Neural progenitor cell (in vitro differentiated cells): ENCODE measurements around the gene RAB37. TPM values are rescaled to one million over a fixed set of nuclear protein-coding genes. Genes with fewer than 3 reads are reported as not detected.

Source experiments
- DNase-seq: peaks from one replicate; pipeline ENCODE4 v3.0.0-alpha.2; 2016; ENCODE audit warnings: low spot score
- H2AFZ ChIP-seq: fragments of 200-600 bp; sonication (generic); replicated peaks from 2 replicates; pipeline ENCODE4 v1.6.1; 2016; ENCODE audit warnings: antibody characterized with exemption
- H3F3A ChIP-seq: fragments of 200-600 bp; sonication (generic); 2 replicates; pipeline ENCODE4 v1.6.1; 2016; ENCODE audit warnings: antibody characterized with exemption, low read depth
- H3K27ac ChIP-seq: fragments of 200-600 bp; sonication (generic); 2 replicates; pipeline ENCODE4 v1.5.1; 2016; ENCODE audit warnings: mild to moderate bottlenecking
- H3K27me3 ChIP-seq: fragments of 200-600 bp; sonication (generic); 2 replicates; pipeline ENCODE4 v1.6.1; 2016; ENCODE audit warnings: mild to moderate bottlenecking, moderate library complexity
- H3K36me3 ChIP-seq: fragments of 200-600 bp; sonication (generic); 2 replicates; pipeline ENCODE4 v1.5.1; 2016
- H3K4me1 ChIP-seq: fragments of 200-600 bp; sonication (generic); 2 replicates; pipeline ENCODE4 v1.6.1; 2016; ENCODE audit warnings: mixed run types
- H3K4me2 ChIP-seq: fragments of 200-600 bp; sonication (generic); 2 replicates; pipeline ENCODE4 v1.6.1; 2016
- H3K4me3 ChIP-seq: fragments of 200-600 bp; sonication (generic); 2 replicates; pipeline ENCODE4 v1.5.1; 2016
- H3K79me2 ChIP-seq: fragments of 200-600 bp; sonication (generic); 2 replicates; pipeline ENCODE4 v1.6.1; 2016; ENCODE audit warnings: low read depth
- H3K9ac ChIP-seq: fragments of 200-600 bp; sonication (generic); 2 replicates; pipeline ENCODE4 v1.6.1; 2016
- H3K9me3 ChIP-seq: fragments of 200-600 bp; sonication (generic); 2 replicates; pipeline ENCODE4 v1.5.1; 2016; ENCODE audit warnings: low read depth
- H4K20me1 ChIP-seq: fragments of 200-600 bp; sonication (generic); 2 replicates; pipeline ENCODE4 v1.6.1; 2016; ENCODE audit warnings: low read depth
- H3K27ac Mint-ChIP-seq: 3 replicates; pipeline ENCODE4 v1.8.0; 2021; ENCODE audit warnings: mixed read lengths
- H3K27me3 Mint-ChIP-seq: 2 replicates; pipeline ENCODE4 v1.8.0; 2022; ENCODE audit warnings: low read depth, mild to moderate bottlenecking, inconsistent platforms, moderate library complexity, mixed read lengths; ENCODE audit not compliant: insufficient read depth
- H3K36me3 Mint-ChIP-seq: 3 replicates; pipeline ENCODE4 v1.8.0; 2021; ENCODE audit warnings: mixed read lengths
- H3K4me1 Mint-ChIP-seq: 3 replicates; pipeline ENCODE4 v1.8.0; 2021; ENCODE audit warnings: mixed read lengths
- H3K4me3 Mint-ChIP-seq: 3 replicates; pipeline ENCODE4 v1.8.0; 2021; ENCODE audit warnings: mild to moderate bottlenecking, moderate library complexity, mixed read lengths
- H3K9me3 Mint-ChIP-seq: 3 replicates; pipeline ENCODE4 v1.8.0; 2020; ENCODE audit warnings: mixed read lengths
- CTCF ChIP-seq: fragments of 200-600 bp; sonication (generic); IDR thresholded peaks from 2 replicates; pipeline ENCODE4 v1.5.1; 2017; ENCODE audit warnings: antibody characterized with exemption, mild to moderate bottlenecking
- EZH2 ChIP-seq: fragments of 200-600 bp; sonication (generic); IDR thresholded peaks from 2 replicates; pipeline ENCODE4 v1.6.1; 2017; ENCODE audit warnings: antibody characterized with exemption, mild to moderate bottlenecking, moderate library complexity
- EZH2phosphoT487 ChIP-seq: fragments of 200-600 bp; sonication (generic); IDR thresholded peaks from 2 replicates; pipeline ENCODE4 v1.6.1; 2017; ENCODE audit warnings: antibody characterized with exemption
- total RNA-seq: library from RNA; depleted of rRNA; stranded (reverse); fragments of >200 nt; gene quantifications from 2 replicates; pipeline ENCODE4 v1.2.3, GENCODE V29; 2015; ENCODE audit warnings: low replicate concordance

RAB37 gene
- total RNA-seq, 1 donor from 2014 or later = 1.5 TPM

GRCh38 chr17:74743755-74744154 lies 6.7 kb downstream of the RAB37 start:
- DNase-seq = no peak
- no peak overlapping the region for H2AFZ ChIP-seq
- Mint-ChIP-seq H3K4me1 (peaks cover 26% of the 10 kb centered on the region), H3K27ac (no peak overlapping the region), H3K27me3 (peaks cover 23% of the 10 kb centered on the region), H3K4me3 (no peak overlapping the region), H3K9me3 (peaks cover 2% of the 10 kb centered on the region), H3K36me3 (no peaks in the 10 kb centered on the region)
- peaks cover 34% of the 10 kb centered on the region for H3F3A ChIP-seq
- TF ChIP-seq CTCF (no peak), EZH2 (no peak), EZH2phosphoT487 (no peak)
- no peaks in the 10 kb centered on the region for H3K9me3 ChIP-seq
- no peaks in the 10 kb centered on the region for H3K36me3 ChIP-seq
- peaks cover 1% of the 10 kb centered on the region for H3K27me3 ChIP-seq
- no peak overlapping the region for H3K27ac ChIP-seq
- peaks cover 32% of the 10 kb centered on the region for H3K4me1 ChIP-seq
- peaks cover 3% of the 10 kb centered on the region for H4K20me1 ChIP-seq
- H3K9ac ChIP-seq = no peak overlapping the region
- H3K4me3 ChIP-seq = no peak overlapping the region
- peaks cover 3% of the 10 kb centered on the region for H3K79me2 ChIP-seq
- no peak overlapping the region for H3K4me2 ChIP-seq

- Histone ChIP-seq H3K79me2 (peaks cover 8% of the 10 kb centered on the region), H3K27ac (no peak overlapping the region), H3K4me3 (no peak overlapping the region), H3K9me3 (no peaks in the 10 kb centered on the region), H3F3A (peaks cover 34% of the 10 kb centered on the region), H3K4me2 (no peak overlapping the region), H4K20me1 (peaks cover 8% of the 10 kb centered on the region), H2AFZ (no peak overlapping the region), H3K4me1 (peaks cover 32% of the 10 kb centered on the region), H3K27me3 (no peaks in the 10 kb centered on the region), H3K36me3 (no peaks in the 10 kb centered on the region), H3K9ac (no peak overlapping the region)
- Mint-ChIP-seq H3K4me3 (no peak overlapping the region), H3K27ac (no peak overlapping the region), H3K27me3 (peaks cover 17% of the 10 kb centered on the region), H3K4me1 (peaks cover 24% of the 10 kb centered on the region), H3K36me3 (no peaks in the 10 kb centered on the region), H3K9me3 (no peaks in the 10 kb centered on the region)
- no peak for TF ChIP-seq EZH2
- no peak for TF ChIP-seq CTCF
- TF ChIP-seq EZH2phosphoT487 = no peak
- DNase-seq = no peak
Observed at GRCh38 chr17:74744349-74744713, 7.3 kb downstream of the RAB37 start.

GRCh38 chr17:74744714-74745547 lies 7.9 kb downstream of the RAB37 start:
- Histone ChIP-seq H3K4me2 (peak overlapping the region; percentile 87), H3K79me2 (peaks cover 14% of the 10 kb centered on the region), H3F3A (peaks cover 34% of the 10 kb centered on the region), H3K4me1 (peaks cover 34% of the 10 kb centered on the region), H3K27me3 (no peaks in the 10 kb centered on the region), H3K36me3 (no peaks in the 10 kb centered on the region), H4K20me1 (peaks cover 14% of the 10 kb centered on the region), H3K9ac (no peak overlapping the region), H3K4me3 (peak overlapping the region; percentile 30), H2AFZ (peak overlapping the region; percentile 84), H3K9me3 (no peaks in the 10 kb centered on the region), H3K27ac (no peak overlapping the region)
- TF ChIP-seq CTCF = peak; percentile 99
- TF ChIP-seq EZH2phosphoT487 = no peak
- peak; percentile 30 for TF ChIP-seq EZH2
- no peak overlapping the region for H3K27ac Mint-ChIP-seq
- peaks cover 12% of the 10 kb centered on the region for H3K27me3 Mint-ChIP-seq
- peaks cover 29% of the 10 kb centered on the region for H3K4me1 Mint-ChIP-seq
- H3K36me3 Mint-ChIP-seq = peaks cover 2% of the 10 kb centered on the region
- DNase-seq = peak; percentile 84
- H3K4me3 Mint-ChIP-seq = peak overlapping the region; percentile 46
- H3K9me3 Mint-ChIP-seq = no peaks in the 10 kb centered on the region
